GM18505 (cell line): ENCODE results near the gene ZNF324.

ENCODE experiments used
- ATAC-seq: cut with Tn5 transposase; IDR thresholded peaks from one replicate; pipeline ENCODE4 v1.9.1; 2021; ENCODE audit not compliant: unreplicated experiment
- POLR2A ChIP-seq: IDR thresholded peaks from 4 replicates; pipeline ENCODE4 v1.6.1; 2011; ENCODE audit warnings: borderline replicate concordance; ENCODE audit not compliant: insufficient read depth, insufficient read length; ENCODE audit errors: extremely low read depth

Gene ZNF324

GRCh38 chr19:58516964-58517833, 50.3 kb downstream of the ZNF324 start:
- ATAC-seq, result no peak
- TF ChIP-seq POLR2A, result no peak

DNA sequence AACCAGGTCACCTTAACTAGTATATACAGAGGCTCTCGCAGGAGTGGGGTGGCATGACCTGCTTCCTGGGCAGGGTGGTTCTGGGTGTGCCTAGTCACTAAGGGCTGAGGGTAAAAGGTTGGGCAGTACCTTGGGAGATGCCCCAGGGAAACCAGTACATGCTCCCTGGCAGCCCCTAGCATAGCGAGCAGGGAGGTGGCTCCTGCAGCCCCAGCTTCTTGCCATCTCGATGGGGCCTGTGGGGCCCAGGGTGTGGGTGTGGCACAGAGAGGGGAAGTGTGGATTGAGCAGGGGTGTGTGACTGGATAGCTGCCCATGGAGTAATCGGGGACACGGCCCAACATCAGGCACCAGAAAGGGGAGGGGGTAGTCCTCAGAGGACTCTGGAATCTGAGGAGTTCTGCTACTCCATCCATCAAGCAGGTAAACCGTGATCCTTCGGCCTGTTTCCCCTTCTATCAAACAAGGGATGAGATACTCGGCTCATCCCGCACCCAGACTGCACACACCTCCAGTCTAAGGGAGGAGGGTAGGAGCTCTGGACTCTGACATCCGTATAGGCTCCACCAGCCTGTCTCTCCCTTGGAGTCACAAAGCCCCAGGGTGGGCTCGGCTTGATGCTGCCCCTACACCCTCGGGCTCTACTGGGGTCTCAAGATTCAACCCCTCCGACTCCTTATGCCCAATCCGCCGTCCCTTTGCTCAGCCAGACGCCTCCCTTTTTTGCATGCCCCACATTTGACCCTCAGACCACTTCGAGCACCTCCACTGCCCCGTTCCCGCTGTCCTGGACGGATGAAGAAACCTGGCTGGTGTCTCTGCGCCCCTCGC, 51.6 kb downstream of the ZNF324 start:
- TF ChIP-seq POLR2A, result no peak
- ATAC-seq, result no peak

GRCh38 chr19:58519087-58519354, 52.1 kb downstream of the ZNF324 start:
- peak; percentile 3 for ATAC-seq
- no peak for TF ChIP-seq POLR2A

DNA sequence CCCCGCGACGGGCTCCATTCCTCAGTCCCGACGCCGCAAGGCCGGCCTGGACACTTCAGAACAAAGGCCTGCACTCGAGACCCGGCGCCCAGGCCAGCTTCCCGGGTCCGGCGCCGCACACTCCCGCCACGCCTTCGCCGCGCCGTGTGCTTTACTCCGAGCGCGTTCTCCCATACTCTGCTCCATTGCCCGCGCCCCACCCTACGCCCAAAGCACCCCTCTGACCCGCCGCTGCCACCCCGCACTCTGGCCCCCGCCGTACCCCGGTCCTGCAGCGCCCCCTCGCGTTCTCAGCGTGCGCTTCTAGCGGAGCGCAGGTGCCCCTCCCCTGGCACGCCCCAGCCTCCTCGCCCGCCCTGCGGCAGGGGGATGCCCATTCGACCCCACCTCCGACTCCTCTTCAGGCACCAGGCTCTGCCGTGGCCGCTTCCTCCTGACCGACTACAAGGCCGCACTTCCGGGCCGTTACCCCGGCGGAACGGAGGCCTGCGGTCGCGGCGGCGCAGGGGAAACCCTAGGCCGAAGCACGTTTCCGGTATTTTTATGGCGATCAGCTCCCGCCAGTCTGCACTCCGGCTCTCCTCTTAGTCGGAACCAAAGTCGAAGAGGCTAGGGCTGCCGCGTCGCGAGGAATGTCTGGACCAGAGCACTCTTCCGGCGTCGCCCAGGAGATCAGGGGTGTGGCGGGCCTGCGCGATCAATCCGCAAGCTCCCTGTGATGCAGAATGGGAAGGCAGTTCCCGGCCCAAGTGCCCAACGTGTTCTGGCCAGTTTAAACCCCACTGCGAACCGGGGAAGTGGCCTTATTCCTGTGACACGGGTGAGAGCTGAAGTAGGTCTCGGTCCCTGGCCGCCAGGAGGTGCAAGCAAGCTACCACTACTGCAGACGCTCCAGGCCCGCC, 52.7 kb downstream of the ZNF324 start, which contains the start of gene ZBTB45:
Gene ZBTB45 (minus strand): TSS at position 456 of the 902 bp plus-strand sequence. CDS start 2,137 bp downstream, outside the sequence.
- peak; percentile 75 for ATAC-seq
- TF ChIP-seq POLR2A, result peak; percentile 82

DNA sequence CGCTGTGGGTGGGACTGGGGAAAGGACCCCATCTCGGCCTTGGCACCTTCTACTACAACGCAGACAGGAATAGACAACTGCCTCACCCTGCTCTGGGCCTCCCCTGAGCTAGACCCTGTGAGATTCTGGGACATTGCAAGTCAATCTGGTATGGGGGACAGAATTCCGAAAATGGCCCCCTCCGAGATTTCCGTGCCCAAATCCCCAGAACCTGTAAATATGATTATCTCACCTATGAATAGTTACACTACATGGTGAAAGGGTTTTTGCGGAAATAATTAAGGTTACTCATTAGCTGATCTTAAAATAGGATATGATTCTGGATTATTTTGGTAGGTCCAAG, 53.3 kb downstream of the ZNF324 start:
- TF ChIP-seq POLR2A, result no peak
- ATAC-seq, result no peak

GRCh38 chr19:58521651-58522050, 54.8 kb downstream of the ZNF324 start:
- no peak for ATAC-seq
- TF ChIP-seq POLR2A, result no peak

DNA sequence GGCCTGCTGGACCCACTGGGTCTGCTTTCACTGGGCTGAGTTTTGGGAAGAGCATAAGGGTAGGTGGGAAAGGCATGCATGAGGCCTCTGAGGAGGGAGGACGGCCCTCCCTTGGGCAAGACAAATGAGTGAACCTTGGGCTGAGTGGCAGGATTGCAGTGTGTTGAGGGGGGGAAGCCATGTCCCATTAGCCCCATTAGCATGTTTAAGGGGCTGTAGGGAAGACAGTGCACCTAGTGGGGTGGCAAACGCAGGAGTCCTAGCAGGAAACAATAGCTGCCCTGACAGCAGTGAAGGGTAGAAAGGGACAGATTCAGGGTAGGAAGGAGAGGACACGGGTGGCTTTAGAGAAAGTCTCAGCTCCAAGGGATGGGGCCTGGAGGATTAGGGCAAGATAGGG, 55.8 kb downstream of the ZNF324 start:
- no peak for ATAC-seq
- no peak for TF ChIP-seq POLR2A
